Esophagus (tissue), 2 donors: ENCODE data around the gene SPRN. TPM values are rescaled to one million over a fixed set of nuclear protein-coding genes. Genes with fewer than 3 reads are reported as not detected.
"Not testable (repeated sequence)": the region's sequence is repeated elsewhere in the genome, so short reads cannot be mapped to it uniquely, and the experiment has no call there.

Experiments used
- H3K27ac ChIP-seq, 2 donors: one replicate each; pipeline ENCODE4 v1.5.1; 2013; ENCODE audit warnings: low read depth in 2 of 2, mild to moderate bottlenecking in 2 of 2, inconsistent platforms in 1 of 2, low read length in 1 of 2, moderate library complexity in 1 of 2
- H3K27me3 ChIP-seq, 2 donors: one replicate each; pipeline ENCODE4 v1.6.1; 2013; ENCODE audit warnings: low read length in 2 of 2, control low read depth in 1 of 2, mild to moderate bottlenecking in 1 of 2; ENCODE audit not compliant: insufficient read depth in 2 of 2, control insufficient read depth in 1 of 2
- H3K36me3 ChIP-seq, 2 donors: one replicate each; pipeline ENCODE4 v1.6.1; 2013; ENCODE audit warnings: low read length in 1 of 2; ENCODE audit not compliant: control insufficient read depth in 2 of 2, insufficient read depth in 2 of 2
- H3K4me1 ChIP-seq, 2 donors: one replicate each; pipeline ENCODE4 v1.6.1; 2013; ENCODE audit warnings: low read length in 1 of 2; ENCODE audit not compliant: control insufficient read depth in 2 of 2, insufficient read depth in 2 of 2
- H3K4me3 ChIP-seq, 2 donors: one replicate each; pipeline ENCODE4 v1.5.1; 2013; ENCODE audit warnings: low read length in 2 of 2, mild to moderate bottlenecking in 2 of 2, low read depth in 1 of 2, moderate library complexity in 1 of 2
- H3K9me3 ChIP-seq, 2 donors: one replicate each; pipeline ENCODE4 v1.6.1; 2013; ENCODE audit warnings: mild to moderate bottlenecking in 2 of 2, low read depth in 1 of 2, low read length in 1 of 2, moderate library complexity in 1 of 2; ENCODE audit not compliant: control insufficient read depth in 2 of 2, insufficient read depth in 1 of 2
- WGBS, 2 donors: extraction: QIAGEN DNeasy Blood & Tissue Kit; methylation state at CpG; one replicate each; pipeline ENCODE4 v1.1.7; 2013; 5-methylcytosine and 5-hydroxymethylcytosine counted together
- polyA plus RNA-seq, 2 donors: library from polyadenylated mRNA; stranded (reverse); fragments of 200-250 nt; gene quantifications; one replicate each; pipeline ENCODE4 v1.2.3, GENCODE V29; 2013
- donor health status: healthy with polysubstance abuse.
- donor health status: Bipolar disorder and iron deficiency.

SPRN gene
- polyA plus RNA-seq, 2 donors = 0.11 to 0.33 TPM

GRCh38 chr10:133388973-133389818, 35.2 kb downstream of the SPRN start:
- WGBS, 2 donors = 77 to 79% methylated on average over 39 of the region's 39 CpGs
- Histone ChIP-seq H3K27ac (peak overlapping the region in 1 of 2 donors; percentile 44), H3K36me3 (peaks cover 0 to 4% of the 10 kb centered on the region in 2 donors)

GRCh38 chr10:133388236-133388972, 36.0 kb downstream of the SPRN start:
- peaks cover 0 to under 1% of the 10 kb centered on the region in 2 donors for H3K4me1 ChIP-seq
- peaks cover 0 to 7% of the 10 kb centered on the region in 2 donors for H3K36me3 ChIP-seq
- no peaks in the 10 kb centered on the region for H3K27me3 ChIP-seq
- H3K4me3 ChIP-seq = no peak overlapping the region
- WGBS, 2 donors = 85 to 86% methylated on average over 17 of the region's 17 CpGs
- no peak overlapping the region for H3K27ac ChIP-seq
- peaks cover 0 to 3% of the 10 kb centered on the region in 2 donors for H3K9me3 ChIP-seq

More at GRCh38 chr10:133388973-133389818, 35.2 kb downstream of the SPRN start:
- Histone ChIP-seq H3K4me3 (no peak overlapping the region), H3K27me3 (no peaks in the 10 kb centered on the region), H3K4me1 (peaks cover 0 to 2% of the 10 kb centered on the region in 2 donors), H3K9me3 (peaks cover 0 to 3% of the 10 kb centered on the region in 2 donors)

GRCh38 chr10:133386951-133387350, 37.5 kb downstream of the SPRN start:
- H3K36me3 ChIP-seq, H3K4me1 ChIP-seq, H3K9me3 ChIP-seq, H3K27me3 ChIP-seq, H3K4me3 ChIP-seq, H3K27ac ChIP-seq: not testable (repeated sequence)
- 94 to 96% methylated on average over 4 of the region's 4 CpGs for WGBS, 2 donors

GRCh38 chr10:133385214-133385613, 39.2 kb downstream of the SPRN start:
- Histone ChIP-seq H3K27me3 (no peaks in the 10 kb centered on the region), H3K36me3 (peaks cover 0 to 14% of the 10 kb centered on the region in 2 donors), H3K4me3 (no peak overlapping the region), H3K4me1 (peaks cover 0 to 4% of the 10 kb centered on the region in 2 donors), H3K9me3 (no peaks in the 10 kb centered on the region), H3K27ac (no peak overlapping the region)
- WGBS, 2 donors = 92 to 97% methylated on average over 2 of the region's 2 CpGs

- H3K4me3 ChIP-seq = no peak overlapping the region
- H3K9me3 ChIP-seq = no peaks in the 10 kb centered on the region
- WGBS, 2 donors = 93 to 94% methylated on average over 13 of the region's 13 CpGs
- peaks cover 0 to 14% of the 10 kb centered on the region in 2 donors for H3K36me3 ChIP-seq
- peaks cover 0 to 11% of the 10 kb centered on the region in 2 donors for H3K4me1 ChIP-seq
- no peak overlapping the region for H3K27ac ChIP-seq
- no peaks in the 10 kb centered on the region for H3K27me3 ChIP-seq
Observed at GRCh38 chr10:133384071-133384470, 40.4 kb downstream of the SPRN start.

GRCh38 chr10:133383551-133383950, 40.9 kb downstream of the SPRN start:
- 96% methylated on average over 4 of the region's 4 CpGs for WGBS, 2 donors
- Histone ChIP-seq H3K27ac (no peak overlapping the region), H3K4me3 (no peak overlapping the region), H3K4me1 (peaks cover 0 to 11% of the 10 kb centered on the region in 2 donors), H3K9me3 (no peaks in the 10 kb centered on the region), H3K27me3 (no peaks in the 10 kb centered on the region), H3K36me3 (peaks cover 0 to 14% of the 10 kb centered on the region in 2 donors)

- H3K27ac ChIP-seq = peak overlapping the region in 1 of 2 donors; percentile 0
- no peaks in the 10 kb centered on the region for H3K9me3 ChIP-seq
- 90 to 91% methylated on average over 8 of the region's 8 CpGs for WGBS, 2 donors
- peaks cover 0 to 14% of the 10 kb centered on the region in 2 donors for H3K36me3 ChIP-seq
- no peaks in the 10 kb centered on the region for H3K27me3 ChIP-seq
- no peak overlapping the region for H3K4me3 ChIP-seq
- H3K4me1 ChIP-seq = peaks cover 0 to 17% of the 10 kb centered on the region in 2 donors
Observed at GRCh38 chr10:133381036-133381435, 43.4 kb downstream of the SPRN start.

GRCh38 chr10:133379801-133380666, 44.4 kb downstream of the SPRN start:
- 89 to 90% methylated on average over 36 of the region's 36 CpGs for WGBS, 2 donors
- Histone ChIP-seq H3K9me3 (no peaks in the 10 kb centered on the region), H3K27me3 (no peaks in the 10 kb centered on the region), H3K4me3 (peak overlapping the region; percentile 56 to 71), H3K36me3 (peaks cover 0 to 14% of the 10 kb centered on the region in 2 donors), H3K27ac (peak overlapping the region; percentile 91 to 96), H3K4me1 (peaks cover 0 to 17% of the 10 kb centered on the region in 2 donors)
